ENCODE results near the gene ESR1.

The ESR1 gene

GRCh38 chr6:151807513-151808370, at the start of gene ESR1:
TSS of gene ESR1 (plus strand) at chr6:151807682. CDS start at chr6:151807913, 231 bp downstream.
- in situ Hi-C loops (cut with MboI; ENCODE audit: low sequenced_read_pairs): no loop called here

- in situ Hi-C loops (cut with MboI; ENCODE audit: low sequenced_read_pairs): no loop called here
Observed at GRCh38 chr6:151760486-151760885, 47.0 kb upstream of the ESR1 start.

GRCh38 chr6:151761851-151762250, 45.6 kb upstream of the ESR1 start:
- in situ Hi-C loops (cut with MboI; ENCODE audit: low sequenced_read_pairs): no loop called here

GRCh38 chr6:151762817-151763216, 44.7 kb upstream of the ESR1 start:
- in situ Hi-C loops (cut with MboI; ENCODE audit: low sequenced_read_pairs): no loop called here

- in situ Hi-C loops (cut with MboI; ENCODE audit: low sequenced_read_pairs): no loop called here
Observed at GRCh38 chr6:151763303-151763702, 44.2 kb upstream of the ESR1 start.

- in situ Hi-C loops (cut with MboI; ENCODE audit: low sequenced_read_pairs): no loop called here
Observed at GRCh38 chr6:151763938-151764680, 43.4 kb upstream of the ESR1 start.

- in situ Hi-C loops (cut with MboI; ENCODE audit: low sequenced_read_pairs): no loop called here
Observed at GRCh38 chr6:151765444-151765886, 42.0 kb upstream of the ESR1 start.

GRCh38 chr6:151772446-151772845, 35.0 kb upstream of the ESR1 start:
- in situ Hi-C loops (cut with MboI; ENCODE audit: low sequenced_read_pairs): no loop called here

GRCh38 chr6:151773382-151773781, 34.1 kb upstream of the ESR1 start:
- in situ Hi-C loops (cut with MboI; ENCODE audit: low sequenced_read_pairs): no loop called here

- in situ Hi-C loops (cut with MboI; ENCODE audit: low sequenced_read_pairs): no loop called here
Observed at GRCh38 chr6:151782560-151782959, 24.9 kb upstream of the ESR1 start.

- in situ Hi-C loops (cut with MboI; ENCODE audit: low sequenced_read_pairs): no loop called here
Observed at GRCh38 chr6:151783692-151784091, 23.8 kb upstream of the ESR1 start.

- in situ Hi-C loops (cut with MboI; ENCODE audit: low sequenced_read_pairs): no loop called here
Observed at GRCh38 chr6:151784441-151785214, 22.9 kb upstream of the ESR1 start.

- in situ Hi-C loops (cut with MboI; ENCODE audit: low sequenced_read_pairs): no loop called here
Observed at GRCh38 chr6:151796842-151797530, 10.5 kb upstream of the ESR1 start.

- in situ Hi-C loops (cut with MboI; ENCODE audit: low sequenced_read_pairs): no loop called here
Observed at GRCh38 chr6:151803743-151804142, 3.7 kb upstream of the ESR1 start.

- in situ Hi-C loops (cut with MboI; ENCODE audit: low sequenced_read_pairs): no loop called here
Observed at GRCh38 chr6:151804585-151805285, 2.7 kb upstream of the ESR1 start.

GRCh38 chr6:151805286-151805840, 2.1 kb upstream of the ESR1 start:
- in situ Hi-C loops (cut with MboI; ENCODE audit: low sequenced_read_pairs): no loop called here

GRCh38 chr6:151806757-151807512, 547 bp upstream of the ESR1 start:
- in situ Hi-C loops (cut with MboI; ENCODE audit: low sequenced_read_pairs): no loop called here

- in situ Hi-C loops (cut with MboI; ENCODE audit: low sequenced_read_pairs): no loop called here
Observed at GRCh38 chr6:151808371-151809241, 1.1 kb downstream of the ESR1 start.

Data from HL-60/S4 treated with phorbol 12-myristate 13-acetate at 8.2 ng/mL for 4 days and 3 days (cell line).